K562 (cell line): Measurements from ENCODE around the gene CCNL1. TPM values are rescaled to one million over a fixed set of nuclear protein-coding genes. Genes with fewer than 3 reads are reported as not detected.

Source experiments
- ATAC-seq: fragments of 200-7000 bp; cut with Tn5 transposase; 3 replicates; pipeline ENCODE4 v1.9.1; 2020; ENCODE audit warnings: moderate library complexity
- BruUV-seq: library from RNA; stranded (reverse); fragments of 400-500 nt; replicated peaks from 2 replicates; lab custom pipeline; 2021; lab: Mats Ljungman, UMichigan
- CTCF ChIA-PET: fragments of 300-600 bp; formaldehyde crosslinking; extraction: SDS; loops from one replicate; lab custom pipeline; 2021; ENCODE audit warnings: low intra/inter-chr PET ratio; lab: Yijun Ruan, JAX
- POLR2A ChIA-PET: fragments of 300-600, 350-650 bp; sonication (Branson Sonifier 250); formaldehyde crosslinking; extraction: SDS; loops from one replicate; lab custom pipeline; 2021; ENCODE audit warnings: antibody characterized with exemption, inconsistent platforms; lab: Yijun Ruan, JAX
- DNase-seq, 4 experiments: peaks; one replicate each; pipeline versions ENCODE4 v3.0.0 to v3.0.0-alpha.2; 2011 to 2018; ENCODE audit warnings: low spot score in 3 of 4, mixed read lengths in 3 of 4; ENCODE audit errors: extremely low read depth in 1 of 4
- FAIRE-seq: peaks from 2 replicates; lab custom pipeline; 2011; peaks lifted over from hg19 to GRCh38; lab: Jason Lieb, UNC
- H2AFZ ChIP-seq: 2 replicates; pipeline ENCODE4 v1.6.0; 2011; ENCODE audit warnings: low read depth, low read length, control low read depth, inconsistent platforms
- H3K27ac ChIP-seq: fragments of 200-600 bp; 3 replicates; pipeline ENCODE4 v1.8.0; 2011; ENCODE audit warnings: low read depth, mild to moderate bottlenecking, control low read depth, inconsistent platforms, low read length, moderate library complexity, mixed read lengths; ENCODE audit errors: extremely low read depth
- H3K27me3 ChIP-seq, 2 experiments: fragments of 300-600 bp in 1 of 2; 2 replicates in 1 of 2; 3 replicates in 1 of 2; pipeline versions ENCODE4 v1.6.0 to v1.8.0; 2011; ENCODE audit warnings: inconsistent platforms in 2 of 2, low read length in 2 of 2, mild to moderate bottlenecking in 1 of 2, mixed read lengths in 1 of 2, moderate library complexity in 1 of 2; ENCODE audit not compliant: control insufficient read depth in 2 of 2, insufficient read depth in 2 of 2
- H3K36me3 ChIP-seq: fragments of 300-600 bp; 3 replicates; pipeline ENCODE4 v1.8.0; 2011; ENCODE audit warnings: mild to moderate bottlenecking, low read length, inconsistent platforms; ENCODE audit not compliant: control insufficient read depth, insufficient read depth
- H3K4me1 ChIP-seq, 2 experiments: fragments of 200-600 bp in 1 of 2; replicated peaks in 1 of 2; 2 replicates in 1 of 2; 3 replicates in 1 of 2; pipeline versions ENCODE4 v1.5.1 to v1.8.0; 2011; ENCODE audit warnings: inconsistent platforms in 2 of 2, low read length in 2 of 2, mild to moderate bottlenecking in 1 of 2, mixed read lengths in 1 of 2, moderate library complexity in 1 of 2; ENCODE audit not compliant: control insufficient read depth in 2 of 2, insufficient read depth in 2 of 2
- H3K4me2 ChIP-seq: 2 replicates; pipeline ENCODE4 v1.6.1; 2011; ENCODE audit warnings: low read length, control low read depth, inconsistent platforms, mixed read lengths; ENCODE audit not compliant: insufficient read depth
- H3K4me3 ChIP-seq: fragments of 200-600 bp; sonication (generic), shearing (Covaris generic); 2 replicates; pipeline ENCODE4 v1.5.1; 2016; ENCODE audit warnings: control low read depth, inconsistent platforms
- H3K79me2 ChIP-seq: fragments of 200-600 bp; 3 replicates; pipeline ENCODE4 v1.8.0; 2011; ENCODE audit warnings: low read length, inconsistent platforms; ENCODE audit not compliant: control insufficient read depth, insufficient read depth
- H3K9ac ChIP-seq, 2 experiments: 2 replicates each; pipeline versions ENCODE4 v1.6.0 to v1.6.1; 2011; ENCODE audit warnings: low read depth in 2 of 2, low read length in 2 of 2, control low read depth in 1 of 2, inconsistent platforms in 1 of 2, mild to moderate bottlenecking in 1 of 2, mixed read lengths in 1 of 2; ENCODE audit not compliant: insufficient read depth in 1 of 2
- H3K9me1 ChIP-seq: one replicate; pipeline ENCODE4 v1.6.0; 2011; ENCODE audit warnings: inconsistent platforms, mild to moderate bottlenecking, low read length, moderate library complexity; ENCODE audit not compliant: control insufficient read depth, insufficient read depth
- H3K9me3 ChIP-seq: replicated peaks from 2 replicates; pipeline ENCODE4 v1.5.1; 2011; ENCODE audit warnings: low read depth, low read length, inconsistent platforms; ENCODE audit not compliant: control insufficient read depth, insufficient read depth
- H4K20me1 ChIP-seq: replicated peaks from 2 replicates; pipeline ENCODE4 v1.6.1; 2011; ENCODE audit warnings: low read length, inconsistent platforms, mixed read lengths; ENCODE audit not compliant: control insufficient read depth, insufficient read depth
- ATF3 ChIP-seq, 2 experiments: fragments of 450-650 bp in 1 of 2; sonication (generic) in 1 of 2; formaldehyde crosslinking in 1 of 2; IDR thresholded peaks in 1 of 2; conservative IDR thresholded peaks in 1 of 2; 2 replicates each; pipeline versions ENCODE4 v1.6.1 to v1.8.1; 2016 to 2023; ENCODE audit warnings: mild to moderate bottlenecking in 2 of 2, moderate library complexity in 2 of 2, inconsistent platforms in 1 of 2, missing genetic modification reagents in 1 of 2
- CC2D1A ChIP-seq: fragments of 450-650 bp; IDR thresholded peaks from 2 replicates; pipeline ENCODE4 v1.6.1; 2017; ENCODE audit warnings: mild to moderate bottlenecking
- CXXC5 ChIP-seq: fragments of 250-450 bp; sonication (Bioruptor Pico); IDR thresholded peaks from 2 replicates; pipeline ENCODE4 v1.8.0; 2022; ENCODE audit warnings: inconsistent platforms, mild to moderate bottlenecking, moderate library complexity
- ILK ChIP-seq: fragments of 450-650 bp; IDR thresholded peaks from 2 replicates; pipeline ENCODE4 v1.6.1; 2016; ENCODE audit warnings: missing genetic modification characterization, low read depth, mild to moderate bottlenecking, missing compliant biosample characterization, moderate library complexity, borderline replicate concordance
- KAT7 ChIP-seq: sonication (generic); formaldehyde crosslinking; IDR thresholded peaks from 2 replicates; pipeline ENCODE4 v1.8.0; 2022; ENCODE audit warnings: missing genetic modification reagents, mild to moderate bottlenecking, borderline replicate concordance
- MTF1 ChIP-seq: fragments of 250-450 bp; sonication (Bioruptor Pico); IDR thresholded peaks from 2 replicates; pipeline ENCODE4 v1.9.0; 2021; ENCODE audit warnings: moderate library complexity, mild to moderate bottlenecking, inconsistent platforms, borderline replicate concordance
- NFIC ChIP-seq: fragments of 450-650 bp; IDR thresholded peaks from 2 replicates; pipeline ENCODE4 v1.6.1; 2017; ENCODE audit warnings: mild to moderate bottlenecking, inconsistent platforms
- POLR2A ChIP-seq: fragments of 450-650 bp; conservative IDR thresholded peaks from 2 replicates; pipeline ENCODE4 v1.6.1; 2016
- ZFP1 ChIP-seq: fragments of 450-650 bp; formaldehyde crosslinking; IDR thresholded peaks from 2 replicates; pipeline ENCODE4 v1.4.0; 2020; ENCODE audit warnings: mild to moderate bottlenecking, mixed read lengths
- ZNF354B ChIP-seq: fragments of 250-450 bp; sonication (Bioruptor Pico); IDR thresholded peaks from 2 replicates; pipeline ENCODE4 v1.4.0; 2020
- in situ Hi-C: fragments of 300-500 bp; cut with MboI; formaldehyde crosslinking; loops from 4 replicates; pipeline ENCODE4 v1.15.0; 2018; ENCODE audit warnings: inconsistent platforms, mixed read lengths
- intact Hi-C: fragments of 100-400 bp; cut with micrococcal nuclease; formaldehyde crosslinking; loops from 2 replicates; pipeline ENCODE4 v1.14.2; 2022
- polyA plus RNA-seq, 8 experiments: library from polyadenylated mRNA; depleted of rRNA in 4 of 8; stranded (reverse) in 5 of 8; unstranded in 3 of 8; fragments of >200 nt; fragmentation: Nextera tagmentation in 2 of 8; fragmentation: Illumina TruSeq in 1 of 8; extraction: Ambion mirVana in 2 of 8; extraction: Trizol in 1 of 8; gene quantifications; 2 replicates each; pipeline versions ENCODE4 v1.2.1 to v1.2.3, GENCODE V29; 2011 to 2014; ENCODE audit warnings: inconsistent platforms in 1 of 8, missing spikeins in 1 of 8
- total RNA-seq, 7 experiments: library from RNA; depleted of rRNA in 6 of 7; stranded (reverse); fragments of >200 nt in 6 of 7; fragmentation: Illumina TruSeq in 2 of 7; extraction: Trizol in 2 of 7; gene quantifications; 2 replicates each; pipeline versions ENCODE4 v1.2.1 to v1.2.3, GENCODE V29; 2011 to 2021; ENCODE audit warnings: low replicate concordance in 1 of 7
- TF ChIP-seq, protein P1 (sequence below), 2 experiments: fragments of 450-650 bp; conservative IDR thresholded peaks; 2 replicates each; pipeline ENCODE4 v1.6.1; 2017; ENCODE audit warnings: mild to moderate bottlenecking in 2 of 2, moderate library complexity in 2 of 2
- TF ChIP-seq, protein P2 (sequence below): sonication (generic); formaldehyde crosslinking; IDR thresholded peaks from 2 replicates; pipeline ENCODE4 v1.8.1; 2023; ENCODE audit warnings: mild to moderate bottlenecking, missing genetic modification reagents
- TF ChIP-seq, protein P3 (sequence below): fragments of 450-650 bp; IDR thresholded peaks from 2 replicates; pipeline ENCODE4 v1.6.1; 2016

CCNL1 gene
- total and polyA plus RNA-seq, 9 of the 15 experiments (the other 6 are each of a cell fraction or from before 2014, with no cell fraction given): 16.1 to 186 (median 132) TPM

DNA sequence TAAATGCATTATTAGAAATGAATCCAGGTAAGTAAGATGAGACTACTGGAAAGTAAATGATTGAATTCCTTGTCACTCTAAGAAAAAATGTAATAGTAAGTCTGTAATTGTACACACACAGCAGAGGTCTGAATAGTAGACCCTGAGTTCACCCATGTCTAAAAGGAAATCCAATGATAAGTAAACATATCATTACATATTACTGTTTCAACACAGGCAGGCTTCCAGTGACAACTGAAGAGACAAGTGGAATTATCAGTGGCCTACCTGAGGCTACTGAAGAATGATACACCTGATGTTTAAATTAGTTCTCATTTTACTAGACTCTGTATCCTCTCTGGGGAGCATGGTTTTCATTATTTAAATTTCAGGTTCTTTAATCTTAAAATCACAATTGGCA lies 6.2 kb upstream of the CCNL1 start:
- H4K20me1 ChIP-seq: no peaks in the 10 kb centered on the region
- H3K4me1 ChIP-seq: peaks cover 7 to 11% of the 10 kb centered on the region in 2 experiments; a peak in 3 of 5 replicates
- intact Hi-C loops (no loop called here), in situ Hi-C loops (no loop called here)
- no peak overlapping the region for H2AFZ ChIP-seq
- no peak for FAIRE-seq
- H3K36me3 ChIP-seq: no peaks in the 10 kb centered on the region
- no peak for TF ChIP-seq ZNF354B (CRISPR knock-in tag)
- TF ChIP-seq, protein P1, sequence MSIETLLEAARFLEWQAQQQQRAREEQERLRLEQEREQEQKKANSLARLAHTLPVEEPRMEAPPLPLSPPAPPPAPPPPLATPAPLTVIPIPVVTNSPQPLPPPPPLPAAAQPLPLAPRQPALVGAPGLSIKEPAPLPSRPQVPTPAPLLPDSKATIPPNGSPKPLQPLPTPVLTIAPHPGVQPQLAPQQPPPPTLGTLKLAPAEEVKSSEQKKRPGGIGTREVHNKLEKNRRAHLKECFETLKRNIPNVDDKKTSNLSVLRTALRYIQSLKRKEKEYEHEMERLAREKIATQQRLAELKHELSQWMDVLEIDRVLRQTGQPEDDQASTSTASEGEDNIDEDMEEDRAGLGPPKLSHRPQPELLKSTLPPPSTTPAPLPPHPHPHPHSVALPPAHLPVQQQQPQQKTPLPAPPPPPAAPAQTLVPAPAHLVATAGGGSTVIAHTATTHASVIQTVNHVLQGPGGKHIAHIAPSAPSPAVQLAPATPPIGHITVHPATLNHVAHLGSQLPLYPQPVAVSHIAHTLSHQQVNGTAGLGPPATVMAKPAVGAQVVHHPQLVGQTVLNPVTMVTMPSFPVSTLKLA (conservative IDR thresholded peaks at IDR 0.05): no peak
- TF ChIP-seq NFIC: no peak
- TF ChIP-seq CXXC5 (CRISPR knock-in tag): no peak
- TF ChIP-seq, protein P2, sequence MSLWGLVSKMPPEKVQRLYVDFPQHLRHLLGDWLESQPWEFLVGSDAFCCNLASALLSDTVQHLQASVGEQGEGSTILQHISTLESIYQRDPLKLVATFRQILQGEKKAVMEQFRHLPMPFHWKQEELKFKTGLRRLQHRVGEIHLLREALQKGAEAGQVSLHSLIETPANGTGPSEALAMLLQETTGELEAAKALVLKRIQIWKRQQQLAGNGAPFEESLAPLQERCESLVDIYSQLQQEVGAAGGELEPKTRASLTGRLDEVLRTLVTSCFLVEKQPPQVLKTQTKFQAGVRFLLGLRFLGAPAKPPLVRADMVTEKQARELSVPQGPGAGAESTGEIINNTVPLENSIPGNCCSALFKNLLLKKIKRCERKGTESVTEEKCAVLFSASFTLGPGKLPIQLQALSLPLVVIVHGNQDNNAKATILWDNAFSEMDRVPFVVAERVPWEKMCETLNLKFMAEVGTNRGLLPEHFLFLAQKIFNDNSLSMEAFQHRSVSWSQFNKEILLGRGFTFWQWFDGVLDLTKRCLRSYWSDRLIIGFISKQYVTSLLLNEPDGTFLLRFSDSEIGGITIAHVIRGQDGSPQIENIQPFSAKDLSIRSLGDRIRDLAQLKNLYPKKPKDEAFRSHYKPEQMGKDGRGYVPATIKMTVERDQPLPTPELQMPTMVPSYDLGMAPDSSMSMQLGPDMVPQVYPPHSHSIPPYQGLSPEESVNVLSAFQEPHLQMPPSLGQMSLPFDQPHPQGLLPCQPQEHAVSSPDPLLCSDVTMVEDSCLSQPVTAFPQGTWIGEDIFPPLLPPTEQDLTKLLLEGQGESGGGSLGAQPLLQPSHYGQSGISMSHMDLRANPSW (CRISPR knock-in tag): no peak
- no peak for TF ChIP-seq POLR2A
- TF ChIP-seq ATF3 (IDR thresholded peaks at IDR 0.05): no peak
- TF ChIP-seq ATF3 (CRISPR knock-in tag; conservative IDR thresholded peaks at IDR 0.05): no peak
- TF ChIP-seq, protein P3, sequence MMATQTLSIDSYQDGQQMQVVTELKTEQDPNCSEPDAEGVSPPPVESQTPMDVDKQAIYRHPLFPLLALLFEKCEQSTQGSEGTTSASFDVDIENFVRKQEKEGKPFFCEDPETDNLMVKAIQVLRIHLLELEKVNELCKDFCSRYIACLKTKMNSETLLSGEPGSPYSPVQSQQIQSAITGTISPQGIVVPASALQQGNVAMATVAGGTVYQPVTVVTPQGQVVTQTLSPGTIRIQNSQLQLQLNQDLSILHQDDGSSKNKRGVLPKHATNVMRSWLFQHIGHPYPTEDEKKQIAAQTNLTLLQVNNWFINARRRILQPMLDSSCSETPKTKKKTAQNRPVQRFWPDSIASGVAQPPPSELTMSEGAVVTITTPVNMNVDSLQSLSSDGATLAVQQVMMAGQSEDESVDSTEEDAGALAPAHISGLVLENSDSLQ: no peak
- no peak for TF ChIP-seq KAT7 (CRISPR knock-in tag)
- TF ChIP-seq MTF1 (CRISPR knock-in tag): no peak
- no peak for TF ChIP-seq ILK (tag)
- no peak for TF ChIP-seq ZFP1 (CRISPR knock-in tag)
- TF ChIP-seq CC2D1A: no peak
- TF ChIP-seq, all 486 proteins: peak for 0
- no peak overlapping the region for H3K4me3 ChIP-seq
- H3K9me1 ChIP-seq: no peaks in the 10 kb centered on the region
- no peak overlapping the region for H3K27ac ChIP-seq
- BruUV-seq: no TSS peak
- H3K4me2 ChIP-seq: no peak overlapping the region
- no peaks in the 10 kb centered on the region for H3K27me3 ChIP-seq
- DNase-seq: no peak
- ATAC-seq: no peak
- ChIA-PET POLR2A (interaction anchor here (1.2 kb wide), 1 partner anchor 9 kb away, joined by 6 read pairs; no protein-coding TSS in a partner anchor), CTCF (no interaction called here)
- H3K9me3 ChIP-seq: no peaks in the 10 kb centered on the region
- H3K9ac ChIP-seq: no peak overlapping the region
- H3K79me2 ChIP-seq: peaks cover 2% of the 10 kb centered on the region; the same call in 1 of the 3 replicates
